HepG2 (cell line): Measurements from ENCODE around the gene UQCR10. TPM values are rescaled to one million over a fixed set of nuclear protein-coding genes. Genes with fewer than 3 reads are reported as not detected.

Experiments used
- ATAC-seq: fragments of 200-7000 bp; cut with Tn5 transposase; 3 replicates; pipeline ENCODE4 v1.9.1; 2020; ENCODE audit warnings: mild to moderate bottlenecking, moderate library complexity
- BruUV-seq: library from RNA; stranded (reverse); fragments of 400-500 nt; replicated peaks from 2 replicates; lab custom pipeline; 2021; lab: Mats Ljungman, UMichigan
- CTCF ChIA-PET: fragments of 300-600 bp; formaldehyde crosslinking; extraction: SDS; loops from one replicate; lab custom pipeline; 2021; ENCODE audit warnings: low total read pairs, inconsistent platforms, low intra/inter-chr PET ratio; lab: Yijun Ruan, JAX
- POLR2A ChIA-PET: fragments of 350-600 bp; sonication (Branson Sonifier 250); formaldehyde crosslinking; loops from one replicate; lab custom pipeline; 2020; ENCODE audit warnings: antibody characterized with exemption, inconsistent platforms; lab: Yijun Ruan, JAX
- DNase-seq: peaks from one replicate; pipeline ENCODE4 v3.0.0-alpha.2; 2015; ENCODE audit warnings: low spot score
- FAIRE-seq: peaks from 3 replicates; lab custom pipeline; 2011; peaks lifted over from hg19 to GRCh38; lab: Jason Lieb, UNC
- H2AFZ ChIP-seq: one replicate; pipeline ENCODE4 v1.6.1; 2011; ENCODE audit warnings: low read length, inconsistent platforms
- H3K27ac ChIP-seq: fragments of 300-600 bp; 3 replicates; pipeline ENCODE4 v1.8.0; 2011; ENCODE audit warnings: mixed run types, mild to moderate bottlenecking, mixed read lengths, low read length, inconsistent platforms; ENCODE audit not compliant: insufficient read depth; ENCODE audit errors: extremely low read length
- H3K27me3 ChIP-seq, 2 experiments: fragments of 200-600 bp in 1 of 2; 2 replicates in 1 of 2; 3 replicates in 1 of 2; pipeline versions ENCODE4 v1.6.0 to v1.8.0; 2011; ENCODE audit warnings: low read length in 2 of 2, mild to moderate bottlenecking in 2 of 2, moderate library complexity in 2 of 2, inconsistent platforms in 1 of 2; ENCODE audit not compliant: insufficient read depth in 2 of 2, control insufficient read depth in 1 of 2
- H3K36me3 ChIP-seq, 2 experiments: fragments of 200-600 bp in 1 of 2; replicated peaks in 1 of 2; 2 replicates in 1 of 2; 3 replicates in 1 of 2; pipeline versions ENCODE4 v1.5.1 to v1.8.0; 2011; ENCODE audit warnings: low read length in 2 of 2, inconsistent platforms in 1 of 2; ENCODE audit not compliant: insufficient read depth in 2 of 2, control insufficient read depth in 1 of 2
- H3K4me1 ChIP-seq: 2 replicates; pipeline ENCODE4 v1.5.1; 2012; ENCODE audit warnings: low read length, inconsistent platforms; ENCODE audit not compliant: insufficient read depth
- H3K4me2 ChIP-seq: 2 replicates; pipeline ENCODE4 v1.6.0; 2011; ENCODE audit warnings: low read depth, low read length, inconsistent platforms
- H3K4me3 ChIP-seq, 3 experiments: fragments of 200-600 bp in 1 of 3; sonication (generic), shearing (Covaris generic) in 1 of 3; replicated peaks in 1 of 3; 2 replicates each; pipeline ENCODE4 v1.5.1; 2011 to 2016; ENCODE audit warnings: low read length in 3 of 3, inconsistent platforms in 2 of 3, low read depth in 2 of 3, mild to moderate bottlenecking in 2 of 3, control low read depth in 1 of 3, mixed read lengths in 1 of 3; ENCODE audit not compliant: insufficient read depth in 1 of 3
- H3K79me2 ChIP-seq: one replicate; pipeline ENCODE4 v1.6.1; 2011; ENCODE audit warnings: low read length, inconsistent platforms; ENCODE audit not compliant: insufficient read depth
- H3K9ac ChIP-seq: 2 replicates; pipeline ENCODE4 v1.6.0; 2011; ENCODE audit warnings: mild to moderate bottlenecking, low read depth, low read length, inconsistent platforms; ENCODE audit not compliant: insufficient read depth
- H3K9me3 ChIP-seq: 2 replicates; pipeline ENCODE4 v1.5.1; 2012; ENCODE audit warnings: mild to moderate bottlenecking, low read length
- H4K20me1 ChIP-seq: 2 replicates; pipeline ENCODE4 v1.6.0; 2011; ENCODE audit warnings: inconsistent platforms, mild to moderate bottlenecking, low read length, moderate library complexity; ENCODE audit not compliant: insufficient read depth
- HNRNPLL ChIP-seq: fragments of 200-400 bp; formaldehyde crosslinking; IDR thresholded peaks from 2 replicates; pipeline ENCODE4 v1.6.1; 2017; ENCODE audit warnings: mild to moderate bottlenecking, low read depth, low read length; ENCODE audit not compliant: poor library complexity, severe bottlenecking
- HOMEZ ChIP-seq: IDR thresholded peaks from 2 replicates; pipeline ENCODE4 v1.6.1; 2016; ENCODE audit warnings: low read depth
- RERE ChIP-seq: IDR thresholded peaks from 2 replicates; pipeline ENCODE4 v1.6.1; 2016; ENCODE audit warnings: low read depth, missing genetic modification reagents, missing compliant biosample characterization
- SOX6 ChIP-seq, 2 experiments: fragments of 450-650 bp in 1 of 2; sonication (generic) in 1 of 2; formaldehyde crosslinking in 1 of 2; IDR thresholded peaks; 2 replicates each; pipeline versions ENCODE4 v1.4.0 to v1.6.1; 2017 to 2020; ENCODE audit warnings: antibody characterized with exemption in 1 of 2, mild to moderate bottlenecking in 1 of 2, missing genetic modification reagents in 1 of 2
- ZBTB1 ChIP-seq: sonication (generic); formaldehyde crosslinking; IDR thresholded peaks from 2 replicates; pipeline ENCODE4 v1.4.0; 2020; ENCODE audit warnings: missing genetic modification reagents, borderline replicate concordance
- ZNF577 ChIP-seq: sonication (generic); formaldehyde crosslinking; IDR thresholded peaks from 2 replicates; pipeline ENCODE4 v1.4.0; 2020; ENCODE audit warnings: mild to moderate bottlenecking, low read depth, missing genetic modification reagents, borderline replicate concordance
- ZNF672 ChIP-seq: sonication (generic); formaldehyde crosslinking; IDR thresholded peaks from 2 replicates; pipeline ENCODE4 v1.8.1; 2022; ENCODE audit warnings: missing genetic modification reagents
- ZNF768 ChIP-seq: sonication (generic); formaldehyde crosslinking; IDR thresholded peaks from 2 replicates; pipeline ENCODE4 v1.4.0; 2020; ENCODE audit warnings: missing genetic modification reagents
- WGBS: methylation state at CpG from one replicate; pipeline ENCODE4 v1.1.6; 2017; ENCODE audit warnings: low lambda C conversion rate; 5-methylcytosine and 5-hydroxymethylcytosine counted together
- in situ Hi-C: cut with HindIII; loops from 2 replicates; pipeline ENCODE4 v1.10.0; 2017; ENCODE audit warnings: low pct_unique_long_range_greater_than_20kb; ENCODE audit not compliant: extremely low pct_ligation_motif_present
- intact Hi-C: fragments of 100-400 bp; cut with micrococcal nuclease; formaldehyde crosslinking; loops from one replicate; pipeline ENCODE4 v1.10.0; 2022; ENCODE audit not compliant: unreplicated experiment
- polyA plus RNA-seq, 8 experiments: library from polyadenylated mRNA; depleted of rRNA in 3 of 8; stranded (reverse) in 7 of 8; unstranded in 1 of 8; fragments of >200 nt; fragmentation: Illumina TruSeq in 4 of 8; extraction: Trizol in 4 of 8; gene quantifications; 2 replicates each; pipeline versions ENCODE4 v1.2.1 to v1.2.3, GENCODE V29; 2011 to 2016; ENCODE audit warnings: low read depth in 4 of 8, missing spikeins in 1 of 8, mixed read lengths in 1 of 8; ENCODE audit not compliant: insufficient read depth in 1 of 8
- total RNA-seq, 5 experiments: library from RNA; depleted of rRNA; stranded (reverse); fragments of >200 nt; fragmentation: Illumina TruSeq; extraction: Trizol; gene quantifications; 2 replicates each; pipeline ENCODE4 v1.2.3, GENCODE V29; 2016; ENCODE audit warnings: low read depth in 1 of 5

The UQCR10 gene
- total and polyA plus RNA-seq, 2 of the 13 experiments (the other 11 are each of a cell fraction or from before 2014, with no cell fraction given) = 225 to 232 TPM

- TF ChIP-seq RERE (no peak), ZNF577 (CRISPR knock-in tag) (no peak), HNRNPLL (no peak), ZNF672 (no peak)
Observed at GRCh38 chr22:29756341-29756740, 10.8 kb upstream of the UQCR10 start (continued).

- H3K79me2 ChIP-seq = no peaks in the 10 kb centered on the region
- H3K4me2 ChIP-seq = no peak overlapping the region
- WGBS = 96% methylated on average over 3 of the region's 3 CpGs
- intact Hi-C loops (loop anchor here (5.0 kb wide), 1 partner anchor 250 kb away; no protein-coding TSS in a partner anchor), in situ Hi-C loops (no loop called here)
- H4K20me1 ChIP-seq = no peaks in the 10 kb centered on the region
- no peak overlapping the region for H3K4me3 ChIP-seq
- BruUV-seq = no TSS peak
- ChIA-PET CTCF (no interaction called here), POLR2A (interaction anchor here (1.1 kb wide), 1 partner anchor 10 kb away, joined by 3 read pairs; the partner anchor contains the start of genes UQCR10 and ZMAT5)
- no peak overlapping the region for H3K27ac ChIP-seq
- no peaks in the 10 kb centered on the region for H3K4me1 ChIP-seq
- no peak overlapping the region for H2AFZ ChIP-seq
- TF ChIP-seq ZBTB1 (CRISPR knock-in tag) = no peak
- no peak for TF ChIP-seq HOMEZ (CRISPR knock-in tag)
- TF ChIP-seq ZNF768 (CRISPR knock-in tag) = peak; percentile 73; the same call in 1 of the 2 replicates
- no peak for TF ChIP-seq SOX6 (IDR thresholded peaks at IDR 0.05)
- TF ChIP-seq SOX6 (CRISPR knock-in tag; IDR thresholded peaks at IDR 0.05) = no peak
- no peak for FAIRE-seq
- no peak overlapping the region for H3K9ac ChIP-seq
- H3K36me3 ChIP-seq = no peaks in the 10 kb centered on the region
- ATAC-seq = no peak
- no peaks in the 10 kb centered on the region for H3K9me3 ChIP-seq
- no peak for DNase-seq
- H3K27me3 ChIP-seq = no peaks in the 10 kb centered on the region
Observed at GRCh38 chr22:29757096-29757495, 10.1 kb upstream of the UQCR10 start.
